Subcutaneous abdominal adipose tissue (tissue), 5 donors: ENCODE data around the gene FZD10.

Experiments used
- H3K27ac ChIP-seq: one replicate; pipeline ENCODE4 v1.7.0; 2013; ENCODE audit warnings: low read depth, mild to moderate bottlenecking, inconsistent platforms, low read length, moderate library complexity
- H3K27me3 ChIP-seq, 5 donors: one replicate each; pipeline ENCODE4 v1.7.0; 2013; ENCODE audit warnings: low read length in 5 of 5, inconsistent platforms in 1 of 5; ENCODE audit not compliant: control insufficient read depth in 5 of 5, insufficient read depth in 4 of 5
- H3K36me3 ChIP-seq, 5 donors: one replicate each; pipeline ENCODE4 v1.7.0; 2013; ENCODE audit warnings: low read length in 5 of 5; ENCODE audit not compliant: control insufficient read depth in 5 of 5, insufficient read depth in 5 of 5
- H3K4me1 ChIP-seq, 5 donors: one replicate each; pipeline ENCODE4 v1.7.0; 2013; ENCODE audit warnings: low read length in 5 of 5, mild to moderate bottlenecking in 3 of 5, moderate library complexity in 1 of 5; ENCODE audit not compliant: control insufficient read depth in 5 of 5, insufficient read depth in 5 of 5
- H3K4me3 ChIP-seq, 5 donors: one replicate each; pipeline ENCODE4 v1.7.0; 2013; ENCODE audit warnings: low read length in 5 of 5, low read depth in 1 of 5
- H3K9ac ChIP-seq, 5 donors: one replicate each; pipeline ENCODE4 v1.7.0; 2013; ENCODE audit warnings: low read length in 5 of 5, mild to moderate bottlenecking in 4 of 5, moderate library complexity in 3 of 5
- H3K9me3 ChIP-seq, 5 donors: one replicate each; pipeline ENCODE4 v1.7.0; 2013; ENCODE audit warnings: low read length in 5 of 5; ENCODE audit not compliant: control insufficient read depth in 5 of 5
- donor health status: healthy.
- donor health status: healthy.
- donor health status: healthy.
- donor health status: healthy.
- donor health status: healthy.

Gene FZD10

DNA sequence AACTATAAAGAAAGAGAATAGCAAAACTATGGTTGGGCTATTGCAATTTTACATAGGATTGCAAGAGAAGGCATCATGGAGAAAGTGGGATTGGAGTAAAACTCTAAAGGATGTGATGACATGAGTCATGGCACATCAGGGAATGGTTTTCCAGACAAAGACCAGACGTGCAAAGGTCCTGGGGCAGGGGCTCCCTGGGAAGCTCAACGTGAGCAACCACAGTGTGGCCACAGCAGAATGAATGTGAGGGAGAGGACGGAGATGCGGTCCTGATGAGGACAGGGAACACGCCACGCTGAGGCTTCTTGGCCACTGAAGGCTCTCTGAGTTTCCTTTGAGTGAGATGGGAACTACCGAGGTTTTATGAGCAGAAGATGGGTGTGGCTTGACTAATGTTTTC lies 38.2 kb downstream of the FZD10 start:
- Histone ChIP-seq H3K9me3 (peaks cover 0 to 25% (median 15%) of the 10 kb centered on the region in 5 donors), H3K36me3 (no peaks in the 10 kb centered on the region), H3K4me1 (no peaks in the 10 kb centered on the region), H3K4me3 (no peak overlapping the region), H3K9ac (no peak overlapping the region), H3K27me3 (peaks cover 0 to 21% (median 15%) of the 10 kb centered on the region in 5 donors), H3K27ac (no peak overlapping the region)

DNA sequence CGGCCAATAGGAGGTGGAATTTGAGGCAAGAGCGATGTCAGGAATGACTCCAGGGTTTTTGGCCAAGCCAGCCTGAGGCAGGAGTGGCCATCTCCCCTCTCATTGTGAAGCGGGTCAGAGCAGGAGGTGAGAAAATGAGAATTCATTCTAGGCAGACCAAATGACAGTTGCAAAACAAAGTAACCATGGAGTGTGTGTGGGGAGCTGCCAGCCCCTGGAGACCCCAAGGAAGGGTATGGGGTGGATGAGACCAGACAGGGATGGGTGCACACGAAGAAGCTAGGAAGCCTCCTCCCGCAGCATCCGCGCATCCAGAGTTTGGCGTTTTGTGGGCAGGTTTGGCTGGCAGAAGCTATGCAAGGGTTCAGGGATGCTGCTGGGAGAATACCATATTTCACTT lies 38.8 kb downstream of the FZD10 start:
- Histone ChIP-seq H3K9me3 (peaks cover 0 to 25% (median 17%) of the 10 kb centered on the region in 5 donors), H3K27me3 (peaks cover 0 to 18% (median 10%) of the 10 kb centered on the region in 5 donors), H3K4me1 (no peaks in the 10 kb centered on the region), H3K27ac (no peak overlapping the region), H3K4me3 (no peak overlapping the region), H3K36me3 (no peaks in the 10 kb centered on the region), H3K9ac (no peak overlapping the region)

DNA sequence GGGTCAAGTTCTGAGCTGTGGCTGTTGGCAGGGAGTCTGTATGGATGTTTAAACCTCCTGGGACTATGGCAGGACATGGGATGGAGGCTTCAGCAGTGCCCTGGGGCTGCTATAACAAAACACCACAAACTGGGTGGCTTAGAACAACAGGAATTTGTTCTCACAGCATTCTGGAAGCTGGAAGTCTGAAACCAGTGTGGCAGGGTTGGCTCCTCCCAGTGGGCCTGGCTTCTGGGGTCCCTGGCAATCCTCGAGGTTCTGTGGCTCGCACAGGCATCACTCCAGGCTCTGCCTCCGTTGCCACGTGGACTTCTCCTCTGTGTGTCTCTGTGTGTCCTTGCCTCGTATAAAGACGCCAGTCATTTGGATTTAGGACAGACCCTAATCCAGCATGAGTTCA lies 39.9 kb downstream of the FZD10 start:
- Histone ChIP-seq H3K4me3 (no peak overlapping the region), H3K27me3 (peaks cover 0 to 17% (median 10%) of the 10 kb centered on the region in 5 donors), H3K9ac (no peak overlapping the region), H3K9me3 (peaks cover 0 to 25% (median 17%) of the 10 kb centered on the region in 5 donors), H3K27ac (no peak overlapping the region), H3K4me1 (no peaks in the 10 kb centered on the region), H3K36me3 (no peaks in the 10 kb centered on the region)

DNA sequence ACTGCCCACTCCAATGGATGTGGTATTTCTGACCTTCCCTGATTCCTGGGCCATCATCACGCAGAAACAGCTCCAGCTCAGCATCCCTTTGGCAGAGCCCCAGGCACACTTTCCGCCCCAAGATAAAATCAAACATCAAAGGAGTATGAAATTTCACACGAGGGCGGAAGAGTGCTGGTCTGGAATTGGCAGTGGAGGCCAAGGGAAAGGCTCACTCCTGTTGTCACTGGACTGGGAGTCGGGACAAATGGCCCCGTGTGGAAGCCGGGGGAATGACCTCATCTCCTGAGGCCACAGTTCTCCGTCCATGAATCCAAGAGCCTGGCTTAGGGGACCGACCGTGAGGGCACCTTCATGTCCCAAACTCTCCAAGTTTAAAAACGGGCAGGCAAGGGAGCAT lies 40.9 kb downstream of the FZD10 start:
- H3K9me3 ChIP-seq, result peaks cover 0 to 25% (median 17%) of the 10 kb centered on the region in 5 donors
- H3K4me3 ChIP-seq, result no peak overlapping the region
- H3K27me3 ChIP-seq, result peaks cover 0 to 11% (median 10%) of the 10 kb centered on the region in 5 donors
- H3K36me3 ChIP-seq, result no peaks in the 10 kb centered on the region
- H3K27ac ChIP-seq, result no peak overlapping the region
- no peak overlapping the region for H3K9ac ChIP-seq
- H3K4me1 ChIP-seq, result no peaks in the 10 kb centered on the region

DNA sequence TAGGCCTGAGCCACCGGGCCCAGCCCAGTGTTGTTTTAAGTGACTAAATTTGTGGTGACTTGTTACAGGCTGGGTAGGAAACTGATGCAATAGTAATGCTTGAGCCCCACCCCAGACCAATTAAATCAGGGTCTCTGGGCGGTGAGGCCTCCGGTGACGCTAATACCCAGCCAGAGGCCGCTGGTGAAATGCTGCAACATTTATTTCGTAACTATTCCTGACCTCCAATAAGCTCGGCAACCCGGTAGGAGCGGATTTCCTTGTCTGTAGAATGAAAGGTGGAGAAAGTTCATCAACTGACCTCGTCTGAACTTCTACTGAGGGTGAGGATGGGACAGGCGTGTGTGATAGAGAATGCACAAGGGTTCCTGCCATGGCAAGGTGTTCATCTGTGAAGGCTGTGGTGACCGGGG lies 42.3 kb downstream of the FZD10 start:
- no peaks in the 10 kb centered on the region for H3K4me1 ChIP-seq
- H3K36me3 ChIP-seq, result no peaks in the 10 kb centered on the region
- H3K9me3 ChIP-seq, result peaks cover 0 to 33% (median 17%) of the 10 kb centered on the region in 5 donors
- H3K4me3 ChIP-seq, result no peak overlapping the region
- no peak overlapping the region for H3K27ac ChIP-seq
- H3K9ac ChIP-seq, result no peak overlapping the region
- H3K27me3 ChIP-seq, result peaks cover 0 to 7% (median 3%) of the 10 kb centered on the region in 5 donors

DNA sequence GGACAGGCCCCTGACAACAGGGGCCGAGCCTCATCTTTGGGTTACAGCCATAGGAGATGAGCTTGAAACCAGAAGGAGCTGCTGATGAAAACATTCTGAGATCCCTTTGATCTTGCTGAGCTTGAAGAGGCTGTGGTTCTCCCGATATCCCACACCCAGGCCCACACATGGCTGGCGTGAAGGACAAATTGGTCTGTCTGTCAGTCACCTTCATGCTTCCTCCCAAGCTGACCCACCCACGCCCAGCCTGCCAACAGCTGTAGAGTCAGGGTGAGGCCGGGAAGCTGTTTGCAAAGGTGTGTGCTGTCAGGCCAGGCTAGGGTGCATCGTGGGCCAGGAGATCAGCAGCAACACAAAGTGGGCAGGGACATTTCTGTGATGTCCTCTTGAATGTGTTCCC lies 43.2 kb downstream of the FZD10 start:
- Histone ChIP-seq H3K4me1 (no peaks in the 10 kb centered on the region), H3K27me3 (peaks cover 0 to 6% (median 0%) of the 10 kb centered on the region in 5 donors), H3K27ac (no peak overlapping the region), H3K36me3 (no peaks in the 10 kb centered on the region), H3K9me3 (peaks cover 0 to 31% (median 15%) of the 10 kb centered on the region in 5 donors), H3K9ac (no peak overlapping the region), H3K4me3 (no peak overlapping the region)

DNA sequence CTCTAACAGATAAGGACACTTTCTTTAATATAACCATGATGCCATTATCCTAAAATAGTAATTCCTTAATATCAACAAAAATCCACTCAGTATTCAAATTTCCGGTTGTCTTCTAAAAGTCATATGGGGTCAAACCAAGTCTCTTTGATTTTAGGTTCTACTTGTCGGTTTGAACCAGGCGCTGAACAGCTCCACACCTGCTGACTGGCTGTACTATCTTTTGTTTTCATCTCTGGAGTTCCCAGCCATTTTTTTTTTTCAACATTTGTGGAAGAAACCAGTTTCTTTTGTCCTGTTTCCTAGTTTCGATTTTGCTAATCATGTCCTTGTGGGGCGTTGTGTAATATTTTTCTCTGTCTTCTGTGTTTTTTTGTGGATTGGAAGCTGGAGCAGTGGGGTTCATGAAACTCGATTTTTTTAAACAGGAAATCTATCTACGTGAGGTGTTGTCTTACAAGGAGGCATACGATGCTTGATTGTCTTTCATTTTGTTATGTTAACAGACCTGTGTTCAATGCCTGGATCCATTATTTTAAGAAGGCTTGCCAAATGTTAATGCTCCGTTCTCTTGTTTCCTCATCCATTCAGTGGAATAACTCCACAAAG lies 50.2 kb downstream of the FZD10 start:
- Histone ChIP-seq H3K9me3 (peaks cover 0 to 13% (median 10%) of the 10 kb centered on the region in 5 donors), H3K4me3 (no peak overlapping the region), H3K27me3 (peaks cover 5 to 14% (median 7%) of the 10 kb centered on the region in 5 donors), H3K4me1 (no peaks in the 10 kb centered on the region), H3K9ac (no peak overlapping the region), H3K27ac (no peak overlapping the region), H3K36me3 (no peaks in the 10 kb centered on the region)

DNA sequence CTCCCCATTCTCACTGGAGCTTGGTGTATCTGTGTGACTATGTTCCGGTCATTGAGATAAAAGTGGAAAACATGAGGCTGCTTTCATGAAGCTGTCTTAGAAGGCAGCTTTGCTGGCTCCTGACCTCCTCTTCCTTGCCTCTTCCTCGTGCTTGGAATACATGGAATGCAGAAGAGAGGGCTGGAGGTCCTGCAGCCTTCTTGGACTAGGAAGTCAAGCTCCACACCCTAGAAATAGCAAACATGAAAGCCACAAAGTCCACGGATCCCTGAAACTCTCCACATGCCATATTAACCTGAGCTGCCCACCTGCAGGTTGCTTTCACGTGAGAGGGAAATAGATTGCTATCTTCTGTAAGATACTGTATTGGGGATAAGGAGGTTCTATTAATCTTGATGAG lies 51.0 kb downstream of the FZD10 start:
- H3K27me3 ChIP-seq, result peaks cover 5 to 16% (median 7%) of the 10 kb centered on the region in 5 donors
- H3K9me3 ChIP-seq, result peaks cover 0 to 17% (median 10%) of the 10 kb centered on the region in 5 donors
- H3K9ac ChIP-seq, result no peak overlapping the region
- no peak overlapping the region for H3K4me3 ChIP-seq
- no peaks in the 10 kb centered on the region for H3K4me1 ChIP-seq
- no peak overlapping the region for H3K27ac ChIP-seq
- H3K36me3 ChIP-seq, result no peaks in the 10 kb centered on the region

DNA sequence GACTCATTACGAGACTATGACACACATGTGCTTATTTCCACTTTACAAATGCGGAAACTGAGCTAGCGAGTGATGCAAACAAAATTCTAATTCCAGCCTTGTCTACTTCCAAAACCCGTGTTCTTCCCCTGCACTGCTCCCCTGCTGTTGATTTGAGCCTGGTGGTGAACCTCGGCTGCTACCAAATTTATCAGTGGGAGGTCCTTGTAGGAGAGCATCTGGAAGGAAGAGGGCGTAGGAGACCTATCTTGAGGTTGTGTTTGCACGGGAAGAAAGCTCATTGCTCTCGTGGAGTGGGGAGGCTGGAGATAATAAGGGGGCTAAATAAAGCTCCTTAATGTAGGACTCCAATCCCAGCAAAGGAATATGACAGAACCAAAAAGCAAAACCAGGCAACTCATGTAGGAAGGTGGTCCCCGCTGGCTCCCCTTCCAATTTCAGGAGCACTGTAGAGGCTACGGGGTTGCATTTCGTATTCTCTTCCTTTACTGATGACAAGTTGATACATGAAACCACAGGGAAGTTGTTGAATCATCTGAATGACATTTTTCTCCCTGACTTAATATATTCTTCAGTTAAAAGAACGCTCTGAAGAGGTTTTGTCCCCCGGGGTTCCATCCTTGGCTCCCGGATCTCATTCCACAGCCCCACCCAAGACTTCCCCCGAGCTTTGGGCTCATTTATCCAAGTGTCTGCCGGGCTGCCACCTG lies 52.6 kb downstream of the FZD10 start:
- no peak overlapping the region for H3K4me3 ChIP-seq

More for the DNA sequence above, 52.6 kb downstream of the FZD10 start:
- no peak overlapping the region for H3K27ac ChIP-seq
- peaks cover 0 to 12% (median 6%) of the 10 kb centered on the region in 5 donors for H3K9me3 ChIP-seq
- no peaks in the 10 kb centered on the region for H3K36me3 ChIP-seq
- H3K27me3 ChIP-seq, result peaks cover 6 to 16% (median 14%) of the 10 kb centered on the region in 5 donors
- no peak overlapping the region for H3K9ac ChIP-seq
- H3K4me1 ChIP-seq, result no peaks in the 10 kb centered on the region
